Gastrocnemius medialis (tissue), 4 donors: ENCODE data around the gene SHC4.

Experiments used
- POLR2A ChIP-seq, 2 donors: fragments of 450-650 bp; IDR thresholded peaks; one replicate each; pipeline ENCODE4 v1.6.1; 2017; ENCODE audit warnings: antibody characterized with exemption in 2 of 2, mild to moderate bottlenecking in 2 of 2, moderate library complexity in 2 of 2
- TF ChIP-seq, protein P1 (sequence below), 5 experiments: fragments of 450-650 bp in 3 of 5; fragments of 200-600 bp in 2 of 5; sonication (generic) in 2 of 5; IDR thresholded peaks in 4 of 5; conservative IDR thresholded peaks in 1 of 5; 1 replicate in 4 of 5; 2 replicates in 1 of 5; pipeline ENCODE4 v1.5.1; 2016 to 2019; ENCODE audit warnings: antibody characterized with exemption in 5 of 5, mild to moderate bottlenecking in 3 of 5, moderate library complexity in 3 of 5

DNA sequence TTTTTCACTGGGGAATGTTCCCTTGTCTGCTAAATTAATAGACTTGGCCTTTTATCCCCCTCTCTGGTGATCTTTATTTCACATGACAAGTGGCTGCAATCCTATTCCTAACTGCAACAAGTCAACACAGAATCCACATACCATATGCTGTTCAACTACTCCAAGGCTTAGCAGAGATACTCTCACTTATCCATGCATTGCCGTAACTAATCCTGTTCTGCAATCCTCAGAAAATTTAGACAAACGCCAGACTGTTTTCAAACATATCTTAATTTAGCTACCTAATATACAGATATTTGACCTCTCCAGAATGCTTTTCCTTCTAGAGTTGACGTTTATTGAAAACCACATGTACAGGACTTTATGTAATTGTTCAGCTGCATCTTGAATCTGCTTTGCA is 47.9 kb downstream of the SHC4 start:
- TF ChIP-seq POLR2A (IDR thresholded peaks at IDR 0.05) = no peak
- TF ChIP-seq, protein P1, sequence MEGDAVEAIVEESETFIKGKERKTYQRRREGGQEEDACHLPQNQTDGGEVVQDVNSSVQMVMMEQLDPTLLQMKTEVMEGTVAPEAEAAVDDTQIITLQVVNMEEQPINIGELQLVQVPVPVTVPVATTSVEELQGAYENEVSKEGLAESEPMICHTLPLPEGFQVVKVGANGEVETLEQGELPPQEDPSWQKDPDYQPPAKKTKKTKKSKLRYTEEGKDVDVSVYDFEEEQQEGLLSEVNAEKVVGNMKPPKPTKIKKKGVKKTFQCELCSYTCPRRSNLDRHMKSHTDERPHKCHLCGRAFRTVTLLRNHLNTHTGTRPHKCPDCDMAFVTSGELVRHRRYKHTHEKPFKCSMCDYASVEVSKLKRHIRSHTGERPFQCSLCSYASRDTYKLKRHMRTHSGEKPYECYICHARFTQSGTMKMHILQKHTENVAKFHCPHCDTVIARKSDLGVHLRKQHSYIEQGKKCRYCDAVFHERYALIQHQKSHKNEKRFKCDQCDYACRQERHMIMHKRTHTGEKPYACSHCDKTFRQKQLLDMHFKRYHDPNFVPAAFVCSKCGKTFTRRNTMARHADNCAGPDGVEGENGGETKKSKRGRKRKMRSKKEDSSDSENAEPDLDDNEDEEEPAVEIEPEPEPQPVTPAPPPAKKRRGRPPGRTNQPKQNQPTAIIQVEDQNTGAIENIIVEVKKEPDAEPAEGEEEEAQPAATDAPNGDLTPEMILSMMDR (IDR thresholded peaks at IDR 0.05 in 4 of 5, conservative IDR thresholded peaks at IDR 0.05 in 1 of 5) = no peak
